ENCODE results near the gene NCAPG2. TPM values are rescaled to one million over a fixed set of nuclear protein-coding genes. Genes with fewer than 3 reads are reported as not detected.

NCAPG2 gene
- total and polyA plus RNA-seq, 2 donors (not counting 1 experiment from before 2014, with no cell fraction given) = 10.9 to 18.7 TPM

GRCh38 chr7:158607563-158607962, 97.0 kb downstream of the NCAPG2 start:
- no peak for DNase-seq (ENCODE audit: low read depth in 2 of 2)
- Histone ChIP-seq H3K9me3 (ENCODE audit: control insufficient read depth, insufficient read depth, low read depth, low read length) (no peaks in the 10 kb centered on the region), H4K20me1 (ENCODE audit: control insufficient read depth, extremely low read depth, insufficient read depth, low read length) (no peaks in the 10 kb centered on the region), H3K4me2 (ENCODE audit: extremely low read depth, insufficient read depth, low read length) (no peak overlapping the region), H3K79me2 (ENCODE audit: control insufficient read depth, insufficient read depth, low read length) (no peaks in the 10 kb centered on the region), H3K27ac (ENCODE audit: insufficient read depth, low read length) (no peak overlapping the region), H2AFZ (ENCODE audit: low read length) (no peak overlapping the region), H3K9ac (ENCODE audit: insufficient read depth, low read length) (no peak overlapping the region), H3K27me3 (ENCODE audit: control insufficient read depth, insufficient read depth, low read length) (no peaks in the 10 kb centered on the region), H3K36me3 (ENCODE audit: control insufficient read depth, insufficient read depth, low read length) (no peaks in the 10 kb centered on the region), H3K4me3 (replicated peaks in 1 of 4; ENCODE audit: control extremely low read depth in 1 of 4, insufficient read depth in 1 of 4, low read depth in 3 of 4, low read length in 4 of 4) (no peak overlapping the region), H3K4me1 (ENCODE audit: control insufficient read depth, extremely low read depth, insufficient read depth, low read length) (no peaks in the 10 kb centered on the region)
- no peak for TF ChIP-seq EZH2 (IDR thresholded peaks at IDR 0.05; ENCODE audit: low read length, missing control alignments)
- no peak for TF ChIP-seq CTCF (conservative IDR thresholded peaks at IDR 0.05 in 1 of 2, IDR thresholded peaks at IDR 0.05 in 1 of 2; ENCODE audit: low read depth in 1 of 2, low read length in 2 of 2)

DNA sequence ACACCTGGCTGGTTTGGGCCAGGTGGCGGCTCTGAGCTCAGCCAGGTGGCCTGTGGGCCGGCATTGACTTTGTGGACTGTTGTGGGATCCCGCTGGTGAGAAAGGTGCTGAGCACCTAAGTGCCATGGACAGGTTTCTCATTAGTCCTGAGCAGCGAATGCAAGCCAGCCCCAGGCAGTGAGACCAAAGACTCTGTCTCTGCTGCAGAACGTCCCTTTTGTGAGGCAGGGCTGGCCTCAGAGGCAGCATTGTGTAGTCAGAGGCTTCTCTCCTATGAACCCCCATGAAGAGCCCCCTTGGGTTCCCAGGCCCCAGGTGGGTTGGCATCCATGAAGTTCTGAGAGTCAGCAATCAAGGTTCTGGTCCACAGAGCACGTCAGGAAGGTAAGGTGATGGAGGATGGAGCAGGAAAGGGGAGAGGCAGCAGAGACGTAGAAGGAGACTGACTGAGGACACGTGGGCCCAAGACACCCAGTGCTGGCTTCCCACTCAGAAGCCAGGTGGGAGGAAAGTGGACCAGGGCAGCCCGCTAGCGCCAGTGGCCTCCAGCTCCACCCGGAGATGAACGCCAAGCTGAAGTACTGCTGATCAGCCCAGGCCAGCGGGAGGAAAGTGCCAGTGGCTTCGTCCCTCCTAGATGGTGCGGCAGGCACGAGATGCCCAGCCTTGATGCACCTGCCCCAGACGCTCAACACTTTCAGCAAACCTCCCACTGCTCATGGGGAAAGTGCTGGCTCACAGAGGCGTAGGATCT, 97.8 kb downstream of the NCAPG2 start:
- no peak overlapping the region for H3K4me2 ChIP-seq (ENCODE audit: extremely low read depth, insufficient read depth, low read length)
- no peaks in the 10 kb centered on the region for H3K36me3 ChIP-seq (ENCODE audit: control insufficient read depth, insufficient read depth, low read length)
- TF ChIP-seq CTCF (conservative IDR thresholded peaks at IDR 0.05 in 1 of 2, IDR thresholded peaks at IDR 0.05 in 1 of 2; ENCODE audit: low read depth in 1 of 2, low read length in 2 of 2) = no peak
- H2AFZ ChIP-seq (ENCODE audit: low read length) = no peak overlapping the region
- H3K79me2 ChIP-seq (ENCODE audit: control insufficient read depth, insufficient read depth, low read length) = no peaks in the 10 kb centered on the region
- H3K4me3 ChIP-seq (replicated peaks in 1 of 4; ENCODE audit: control extremely low read depth in 1 of 4, insufficient read depth in 1 of 4, low read depth in 3 of 4, low read length in 4 of 4) = no peak overlapping the region
- no peaks in the 10 kb centered on the region for H3K4me1 ChIP-seq (ENCODE audit: control insufficient read depth, extremely low read depth, insufficient read depth, low read length)
- no peak for DNase-seq (ENCODE audit: low read depth in 2 of 2)
- H3K27ac ChIP-seq (ENCODE audit: insufficient read depth, low read length) = no peak overlapping the region
- H3K9ac ChIP-seq (ENCODE audit: insufficient read depth, low read length) = no peak overlapping the region
- no peaks in the 10 kb centered on the region for H3K27me3 ChIP-seq (ENCODE audit: control insufficient read depth, insufficient read depth, low read length)
- H3K9me3 ChIP-seq (ENCODE audit: control insufficient read depth, insufficient read depth, low read depth, low read length) = no peaks in the 10 kb centered on the region
- H4K20me1 ChIP-seq (ENCODE audit: control insufficient read depth, extremely low read depth, insufficient read depth, low read length) = no peaks in the 10 kb centered on the region

DNA sequence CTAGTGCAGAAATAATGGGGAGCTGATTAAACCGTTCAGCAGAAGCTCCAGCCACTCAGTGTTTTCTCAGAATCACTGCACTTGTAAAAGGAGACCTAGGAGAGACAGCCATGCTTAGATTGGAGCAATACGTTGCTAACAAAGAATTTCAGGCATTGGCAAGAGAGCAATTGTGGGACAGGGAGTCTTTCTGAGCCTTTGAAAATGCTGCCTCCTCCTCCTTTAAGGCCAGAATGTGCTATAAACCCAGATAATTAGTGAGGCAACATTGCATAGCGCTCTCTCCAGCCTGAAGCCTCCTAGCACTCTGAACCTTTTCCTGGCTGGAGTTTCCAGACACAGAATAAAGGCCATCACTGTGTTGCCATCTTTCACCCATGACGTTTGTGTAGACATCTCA, 98.5 kb downstream of the NCAPG2 start:
- peak in 1 of 2 donors; percentile 48 for DNase-seq (ENCODE audit: low read depth in 2 of 2)
- H3K79me2 ChIP-seq (ENCODE audit: control insufficient read depth, insufficient read depth, low read length) = no peaks in the 10 kb centered on the region
- H3K4me1 ChIP-seq (ENCODE audit: control insufficient read depth, extremely low read depth, insufficient read depth, low read length) = no peaks in the 10 kb centered on the region
- H2AFZ ChIP-seq (ENCODE audit: low read length) = no peak overlapping the region
- H3K4me2 ChIP-seq (ENCODE audit: extremely low read depth, insufficient read depth, low read length) = no peak overlapping the region
- no peak overlapping the region for H3K27ac ChIP-seq (ENCODE audit: insufficient read depth, low read length)
- TF ChIP-seq CTCF (conservative IDR thresholded peaks at IDR 0.05 in 1 of 2, IDR thresholded peaks at IDR 0.05 in 1 of 2; ENCODE audit: low read depth in 1 of 2, low read length in 2 of 2) (no peak), EZH2 (IDR thresholded peaks at IDR 0.05; ENCODE audit: low read length, missing control alignments) (no peak)
- H3K27me3 ChIP-seq (ENCODE audit: control insufficient read depth, insufficient read depth, low read length) = no peaks in the 10 kb centered on the region
- no peaks in the 10 kb centered on the region for H4K20me1 ChIP-seq (ENCODE audit: control insufficient read depth, extremely low read depth, insufficient read depth, low read length)
- no peak overlapping the region for H3K9ac ChIP-seq (ENCODE audit: insufficient read depth, low read length)
- no peak overlapping the region for H3K4me3 ChIP-seq (replicated peaks in 1 of 4; ENCODE audit: control extremely low read depth in 1 of 4, insufficient read depth in 1 of 4, low read depth in 3 of 4, low read length in 4 of 4)
- no peaks in the 10 kb centered on the region for H3K36me3 ChIP-seq (ENCODE audit: control insufficient read depth, insufficient read depth, low read length)
- no peaks in the 10 kb centered on the region for H3K9me3 ChIP-seq (ENCODE audit: control insufficient read depth, insufficient read depth, low read depth, low read length)
